ENCODE measurements around the gene SORBS2.
A peak's percentile ranks its signal among the peaks of the same experiment; 100 is the strongest.

DNA sequence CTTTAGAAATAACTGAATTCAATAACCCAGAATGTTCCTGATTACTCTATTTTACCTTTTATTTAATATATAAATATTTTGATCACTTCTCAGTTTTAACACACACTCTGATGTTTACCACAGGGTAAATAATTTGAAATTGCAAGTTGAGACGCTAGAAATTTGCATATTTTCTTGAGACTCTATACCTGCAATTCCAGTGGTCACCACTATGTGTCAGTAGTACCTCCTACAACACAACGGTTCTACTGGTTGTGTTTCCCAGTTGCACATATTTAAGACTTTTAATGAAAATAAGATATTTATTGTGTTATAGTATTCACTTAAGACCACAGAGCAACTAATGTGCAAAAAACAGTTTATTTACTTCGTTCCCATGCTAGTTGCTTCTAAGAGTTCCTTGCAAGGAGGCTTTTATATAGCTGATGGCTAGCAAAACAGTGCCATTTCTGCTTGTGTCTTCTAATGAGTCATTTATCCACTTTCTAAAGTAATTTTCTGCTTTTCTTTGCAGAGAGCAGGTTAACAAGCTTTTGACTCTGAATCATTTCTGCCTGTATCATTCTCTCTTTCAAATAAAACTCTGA lies 177.8 kb downstream of the SORBS2 start:
- TF ChIP-seq, protein P1, sequence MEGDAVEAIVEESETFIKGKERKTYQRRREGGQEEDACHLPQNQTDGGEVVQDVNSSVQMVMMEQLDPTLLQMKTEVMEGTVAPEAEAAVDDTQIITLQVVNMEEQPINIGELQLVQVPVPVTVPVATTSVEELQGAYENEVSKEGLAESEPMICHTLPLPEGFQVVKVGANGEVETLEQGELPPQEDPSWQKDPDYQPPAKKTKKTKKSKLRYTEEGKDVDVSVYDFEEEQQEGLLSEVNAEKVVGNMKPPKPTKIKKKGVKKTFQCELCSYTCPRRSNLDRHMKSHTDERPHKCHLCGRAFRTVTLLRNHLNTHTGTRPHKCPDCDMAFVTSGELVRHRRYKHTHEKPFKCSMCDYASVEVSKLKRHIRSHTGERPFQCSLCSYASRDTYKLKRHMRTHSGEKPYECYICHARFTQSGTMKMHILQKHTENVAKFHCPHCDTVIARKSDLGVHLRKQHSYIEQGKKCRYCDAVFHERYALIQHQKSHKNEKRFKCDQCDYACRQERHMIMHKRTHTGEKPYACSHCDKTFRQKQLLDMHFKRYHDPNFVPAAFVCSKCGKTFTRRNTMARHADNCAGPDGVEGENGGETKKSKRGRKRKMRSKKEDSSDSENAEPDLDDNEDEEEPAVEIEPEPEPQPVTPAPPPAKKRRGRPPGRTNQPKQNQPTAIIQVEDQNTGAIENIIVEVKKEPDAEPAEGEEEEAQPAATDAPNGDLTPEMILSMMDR (IDR thresholded peaks at IDR 0.05): peak; percentile 56; the same call in 1 of the 2 replicates
- TF ChIP-seq POLR2AphosphoS5 (IDR thresholded peaks at IDR 0.05; ENCODE audit: low read depth, low read length): no peak
